ENCODE data around the gene CPT1C.

- TF ChIP-seq CTCF (IDR thresholded peaks at IDR 0.05; ENCODE audit: poor library complexity): no peak
- TF ChIP-seq EZH2 (IDR thresholded peaks at IDR 0.05; ENCODE audit: borderline replicate concordance): no peak
These were observed 39.7 kb upstream of the CPT1C start for GRCh38 chr19:49651029-49651819.

All from hepatocyte (in vitro differentiated cells).